SW480 (cell line): ENCODE results near the gene PRKAR1A.
"Not testable (repeated sequence)": the region's sequence is repeated elsewhere in the genome, so short reads cannot be mapped to it uniquely, and the experiment has no call there.

Experiments
- DNase-seq: peaks from one replicate; pipeline ENCODE4 v3.0.0-alpha.2; 2016; ENCODE audit warnings: low spot score

The PRKAR1A gene

GRCh38 chr17:68511671-68512246 lies 471 bp upstream of the PRKAR1A start:
- peak; percentile 88 for DNase-seq

DNA sequence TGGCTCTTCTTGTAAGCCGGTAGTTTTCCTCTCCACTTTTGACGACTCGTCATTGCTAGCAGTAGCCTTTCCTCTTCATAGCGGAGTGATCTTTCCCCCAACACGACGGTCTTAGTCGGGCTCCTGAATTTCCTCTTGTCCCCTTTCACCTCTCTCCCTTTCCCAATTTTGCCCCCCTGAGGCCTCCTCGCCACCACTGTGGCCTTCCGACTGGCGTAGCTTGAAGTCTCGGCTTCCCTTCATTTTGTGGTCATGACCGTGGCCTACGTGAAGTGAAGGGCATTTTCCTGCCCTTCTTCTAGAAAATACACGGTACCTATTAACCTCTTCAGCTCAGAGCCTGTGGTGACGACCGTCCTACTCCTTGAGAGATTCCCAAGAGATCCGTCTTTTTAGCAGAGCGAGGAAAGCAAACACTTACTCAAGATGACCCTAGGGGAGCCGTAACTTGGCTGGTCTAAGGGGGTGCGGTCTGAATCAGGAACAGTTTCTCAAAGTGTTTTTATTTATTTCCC lies 787 bp downstream of the PRKAR1A start:
- peak; percentile 62 for DNase-seq

- DNase-seq = no peak
These were observed 1.7 kb downstream of the PRKAR1A start for GRCh38 chr17:68513932-68514331.

- DNase-seq = no peak
These were observed 2.8 kb downstream of the PRKAR1A start for GRCh38 chr17:68514831-68515635.

GRCh38 chr17:68516732-68517131 lies 4.5 kb downstream of the PRKAR1A start:
- DNase-seq = no peak

DNA sequence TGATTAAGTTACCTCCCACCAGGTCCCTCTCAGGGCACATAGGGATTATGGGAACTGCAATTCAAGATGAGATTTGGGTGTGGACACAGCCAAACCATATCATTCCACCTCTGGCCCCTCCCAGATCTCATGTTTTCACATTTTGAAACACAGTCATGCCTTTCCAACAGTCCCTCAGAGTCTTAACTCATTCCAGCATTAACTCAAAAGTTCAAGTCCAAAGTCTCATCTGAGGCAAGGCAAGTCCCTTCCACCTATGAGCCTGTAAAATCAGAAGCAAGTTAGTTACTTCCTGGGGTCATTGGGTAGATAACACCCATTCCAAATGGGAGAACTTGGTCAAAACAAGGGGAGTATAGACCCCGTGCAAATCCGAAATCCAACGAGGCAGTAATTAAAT lies 5.4 kb downstream of the PRKAR1A start:
- not testable (repeated sequence) for DNase-seq

DNA sequence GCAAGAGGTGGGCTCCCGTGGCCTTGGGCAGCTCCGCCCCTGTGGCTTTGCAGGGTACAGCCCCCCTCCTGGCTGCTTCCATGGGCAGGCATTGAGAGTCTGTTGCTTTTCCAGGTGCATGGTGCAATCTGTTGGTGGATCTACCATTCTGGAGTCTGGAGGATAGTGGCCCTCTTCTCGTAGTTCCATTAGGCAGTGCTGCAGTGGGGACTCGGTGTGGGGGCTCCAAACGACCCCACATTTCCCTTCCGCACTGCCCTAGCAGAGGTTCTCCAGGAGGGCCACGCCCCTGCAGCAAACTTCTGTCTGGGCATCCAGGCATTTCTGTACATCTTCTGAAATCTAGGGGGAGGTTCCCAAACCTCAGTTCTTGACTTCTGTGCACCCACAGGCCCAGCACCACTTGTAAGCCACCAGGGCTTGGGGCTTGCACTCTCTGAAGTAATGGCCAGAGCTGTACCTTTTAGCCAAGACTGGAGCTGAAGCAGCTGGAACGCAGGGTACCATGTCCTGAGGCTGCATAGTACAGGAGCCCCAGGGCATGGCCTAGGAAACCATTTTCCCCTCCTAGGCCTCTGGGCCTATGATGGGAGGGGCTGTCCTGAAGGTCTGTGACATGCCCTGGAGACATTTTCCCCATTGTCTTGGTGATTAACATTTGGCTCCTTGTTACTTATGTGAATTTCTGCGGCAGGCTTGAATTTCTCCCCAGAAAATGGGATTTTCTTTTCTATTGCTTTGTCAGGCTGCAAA lies 6.0 kb downstream of the PRKAR1A start:
- DNase-seq = no peak

DNA sequence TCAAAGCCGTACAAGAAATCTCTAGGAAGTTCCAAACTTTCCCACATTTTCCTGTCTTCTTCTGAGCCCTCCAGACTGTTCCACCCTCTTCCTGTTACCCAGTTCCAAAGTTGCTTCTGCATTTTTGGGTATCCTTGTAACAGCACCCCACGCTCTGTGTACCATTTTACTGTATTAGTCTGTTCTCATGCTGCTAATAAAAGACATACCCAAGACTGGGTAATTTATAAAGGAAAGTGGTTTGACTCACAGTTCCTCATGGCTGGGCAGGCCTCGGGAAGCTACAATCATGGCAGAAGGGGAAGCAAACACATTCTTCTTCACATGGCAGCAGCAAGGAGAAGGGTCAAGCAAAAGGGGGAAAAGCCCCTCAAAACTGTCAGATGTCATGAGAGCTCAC lies 6.8 kb downstream of the PRKAR1A start:
- DNase-seq = not testable (repeated sequence)

DNA sequence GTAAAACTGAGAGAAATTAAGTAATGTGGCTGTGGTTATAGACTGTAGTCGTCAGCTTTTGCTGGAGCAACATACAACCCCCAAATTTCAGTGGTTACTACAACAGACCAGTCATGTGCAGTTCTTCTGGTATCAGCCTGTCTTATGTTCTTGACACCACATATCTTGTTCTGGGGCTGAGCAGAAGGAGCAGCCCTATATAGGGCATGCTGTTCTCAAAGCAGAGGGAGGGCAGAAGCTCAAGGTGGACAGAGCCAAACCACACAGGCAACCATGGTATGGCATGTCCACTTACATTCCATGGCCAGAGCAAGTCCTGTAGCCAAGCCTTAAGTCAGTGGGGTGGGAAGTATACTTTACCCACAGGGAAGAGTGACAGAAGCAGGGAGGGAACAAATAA lies 7.7 kb downstream of the PRKAR1A start:
- no peak for DNase-seq

DNA sequence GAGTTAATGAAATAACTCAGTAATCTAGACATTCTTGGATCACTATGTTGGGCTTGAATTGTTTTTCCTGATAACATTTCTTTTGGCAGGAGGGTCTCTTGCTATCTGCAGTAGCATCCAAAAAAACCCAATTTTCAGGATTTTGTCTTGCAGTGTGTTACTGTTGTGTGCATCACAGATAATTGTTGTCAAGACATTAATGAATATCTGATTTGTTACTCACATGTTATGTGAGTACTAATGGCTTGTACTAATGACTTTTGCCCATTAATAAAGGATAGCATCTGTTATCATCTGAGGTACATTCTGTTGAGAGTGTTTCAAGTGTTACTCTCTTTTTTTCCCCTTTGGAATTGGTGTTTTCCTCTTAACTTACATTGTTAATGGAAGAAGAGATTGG lies 10.0 kb downstream of the PRKAR1A start:
- no peak for DNase-seq

DNA sequence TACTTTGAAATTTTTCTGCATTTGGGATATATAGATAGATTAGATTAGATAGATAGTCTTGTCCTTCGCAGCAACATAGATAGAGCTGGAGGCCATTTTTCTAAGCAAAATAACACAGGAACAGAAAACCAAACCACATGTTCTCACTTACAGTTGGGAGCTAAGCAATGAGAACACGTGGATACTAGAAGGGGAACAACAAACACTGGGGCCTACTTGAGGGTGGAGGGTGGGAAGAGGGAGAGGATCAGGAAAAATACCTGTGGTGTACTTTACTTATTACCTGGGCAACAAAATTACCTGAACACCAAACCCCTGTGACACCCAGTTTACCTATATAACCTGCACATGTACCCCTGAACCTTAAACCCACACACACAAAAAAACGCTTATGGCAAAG lies 14.3 kb downstream of the PRKAR1A start:
- no peak for DNase-seq

DNA sequence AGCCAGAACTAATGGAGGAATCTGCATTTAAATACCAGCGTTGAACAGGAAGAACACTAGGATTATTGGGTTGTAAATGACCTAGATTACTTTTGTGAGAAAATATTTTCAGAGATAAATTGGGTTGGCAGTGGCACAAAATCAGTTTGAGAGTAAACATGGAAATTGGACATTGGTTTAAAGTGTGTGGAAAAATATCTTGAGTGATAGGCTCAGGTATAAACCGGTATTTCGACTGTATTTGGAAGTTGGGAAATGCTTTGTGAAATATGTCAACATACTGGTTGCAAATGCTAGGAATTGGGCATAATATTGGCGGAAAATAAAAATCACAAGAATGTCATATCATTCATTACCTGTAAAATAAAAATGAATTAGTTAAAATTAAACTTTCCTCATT lies 15.1 kb downstream of the PRKAR1A start:
- DNase-seq = no peak

- no peak for DNase-seq
These were observed 19.0 kb downstream of the PRKAR1A start for GRCh38 chr17:68531252-68531651.

DNA sequence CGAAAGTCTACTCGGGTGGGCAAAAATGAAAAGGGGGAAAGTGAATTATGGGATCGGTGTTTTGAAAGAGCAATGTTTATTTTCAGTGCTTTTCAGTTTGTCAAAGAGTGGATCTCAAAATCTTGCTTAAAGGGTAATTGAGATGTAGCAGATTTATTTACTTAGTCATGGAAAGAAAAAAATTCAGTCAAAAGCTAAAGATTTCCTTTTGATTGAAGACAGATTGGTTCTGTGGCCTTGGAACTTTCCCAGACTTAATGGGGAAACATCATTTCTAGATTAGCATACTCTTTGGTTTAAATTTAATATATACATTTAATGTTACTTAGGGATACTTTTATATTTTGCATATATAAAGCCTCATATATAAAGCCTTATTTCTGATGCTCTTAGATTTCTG lies 20.6 kb downstream of the PRKAR1A start:
- no peak for DNase-seq

DNA sequence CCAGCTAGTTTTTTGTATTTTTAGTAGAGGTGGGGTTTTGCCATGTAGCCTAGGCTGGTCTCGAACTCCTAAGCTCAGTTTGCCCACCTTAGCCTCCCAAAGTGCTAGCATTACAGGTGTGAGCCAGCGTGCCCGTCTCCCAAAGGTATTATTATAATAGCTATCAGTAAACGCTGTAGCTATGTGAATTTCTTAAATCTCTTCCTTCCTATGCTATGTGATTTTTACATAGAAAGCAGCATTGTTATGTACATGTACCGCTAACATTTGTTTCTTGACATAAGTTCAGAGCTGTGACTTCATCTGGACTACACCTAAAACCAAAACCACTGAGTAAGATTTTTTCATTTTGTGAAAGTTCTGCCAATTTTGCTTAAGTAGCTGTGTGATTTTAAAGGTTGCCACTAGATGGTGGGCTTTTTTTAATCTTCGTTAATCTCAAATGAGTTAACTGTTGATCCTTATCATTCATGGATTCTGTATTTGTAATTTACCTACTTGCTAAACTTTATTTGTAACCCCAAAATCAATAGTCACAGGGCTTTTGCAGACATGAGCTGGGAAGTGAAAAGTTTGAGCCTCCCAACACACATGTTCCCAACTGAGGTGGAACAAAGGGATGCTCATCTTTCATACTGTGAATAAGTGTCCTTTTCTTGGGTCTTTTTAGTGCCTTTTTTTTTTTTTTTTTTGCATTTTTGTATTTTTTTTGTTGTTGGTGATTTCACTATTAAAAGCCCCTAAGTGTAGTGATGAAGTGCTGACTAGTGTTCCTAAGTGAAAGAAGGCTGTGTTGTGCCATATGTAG lies 21.9 kb downstream of the PRKAR1A start:
- DNase-seq = no peak

- no peak for DNase-seq
These were observed 22.5 kb downstream of the PRKAR1A start for GRCh38 chr17:68534695-68535088.

- no peak for DNase-seq
These were observed 23.7 kb downstream of the PRKAR1A start for GRCh38 chr17:68535922-68536321.

DNA sequence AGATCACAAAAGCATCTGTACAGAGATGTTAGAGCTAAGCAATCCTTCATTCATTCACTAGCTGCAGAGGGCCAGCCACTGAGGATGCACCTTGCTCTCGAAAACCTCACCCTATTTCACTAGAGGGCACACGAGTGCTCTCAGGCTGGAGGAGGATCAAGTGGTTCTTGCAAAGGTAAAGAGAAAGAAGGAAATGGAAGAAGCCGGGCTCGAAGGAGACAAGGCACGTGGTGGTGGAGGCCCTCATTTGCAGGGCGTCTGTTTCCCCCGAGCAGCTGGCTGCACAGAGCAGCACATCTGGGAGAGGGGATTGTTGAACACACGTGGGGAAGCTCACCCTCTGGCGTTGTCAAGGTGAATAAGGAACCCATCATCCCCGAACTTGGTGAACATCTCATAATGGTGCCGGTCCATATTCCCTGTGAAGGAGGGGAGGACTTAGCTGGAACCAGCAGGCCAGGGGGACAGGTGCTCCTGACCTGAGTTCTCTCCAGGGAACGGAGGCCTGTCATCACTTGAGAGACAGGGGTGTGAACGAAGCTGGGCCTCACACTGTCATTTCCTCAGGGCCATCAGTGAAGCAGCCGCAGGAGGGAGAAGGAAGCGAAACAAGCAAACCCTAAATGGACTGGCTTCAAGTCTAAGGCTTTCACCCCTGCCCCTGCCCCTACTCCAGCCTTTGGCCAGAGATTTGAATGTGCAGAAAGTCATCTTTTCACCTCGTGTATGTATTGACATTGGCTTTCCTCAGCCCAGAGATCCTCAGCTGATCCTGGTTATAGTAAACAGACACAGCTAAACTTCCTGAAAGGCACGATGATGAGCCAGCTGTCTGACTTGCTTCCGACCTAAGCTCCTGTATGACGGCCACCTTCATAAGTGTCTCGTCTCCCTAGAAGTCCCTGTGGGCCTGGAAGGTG lies 27.6 kb downstream of the PRKAR1A start:
- no peak for DNase-seq

DNA sequence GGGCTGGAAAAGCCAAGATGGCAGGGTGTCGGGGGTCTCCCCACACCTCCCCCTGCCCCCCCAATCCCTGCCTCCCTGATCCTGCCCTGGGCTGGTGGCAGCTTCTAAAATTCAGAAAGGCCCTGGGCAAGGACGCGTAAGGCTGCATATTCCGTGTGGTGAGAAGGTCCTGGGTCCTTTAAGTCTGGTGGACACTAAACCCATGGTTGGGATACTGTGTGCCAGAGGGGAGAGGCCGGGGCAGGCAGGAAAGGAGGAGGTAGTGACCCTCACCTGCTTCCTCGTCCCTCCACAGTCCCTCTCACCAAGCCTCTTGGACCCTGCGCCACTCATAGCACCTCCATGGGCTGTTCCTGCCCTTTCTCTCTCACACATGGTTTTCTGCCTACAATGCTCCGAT lies 28.8 kb downstream of the PRKAR1A start:
- DNase-seq = no peak

DNA sequence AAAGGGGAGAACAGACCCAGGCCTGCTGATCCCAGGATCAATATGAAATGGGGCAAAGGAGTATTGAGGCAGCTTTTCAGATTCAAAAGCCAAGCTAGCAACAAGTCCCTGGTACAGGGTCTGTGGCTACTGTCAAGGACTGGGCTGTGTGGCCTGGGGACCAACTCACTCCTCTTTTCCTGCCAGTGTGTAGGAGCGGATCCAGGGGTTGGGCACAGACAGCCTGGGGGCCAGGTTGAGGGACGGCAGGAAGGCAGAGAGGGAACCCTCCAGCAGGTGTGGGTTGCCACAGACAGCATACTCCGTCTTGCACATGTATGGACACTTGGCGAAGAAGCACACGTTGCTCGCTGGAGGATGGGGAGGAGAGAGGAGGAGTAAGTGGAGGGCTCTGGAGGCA lies 29.6 kb downstream of the PRKAR1A start:
- no peak for DNase-seq
